GM18508 (cell line): ENCODE results near the gene UGT1A10.
"Not testable (repeated sequence)": the region's sequence is repeated elsewhere in the genome, so short reads cannot be mapped to it uniquely, and the experiment has no call there.

ENCODE experiments used
- ATAC-seq: cut with Tn5 transposase; IDR thresholded peaks from one replicate; pipeline ENCODE4 v1.9.1; 2021; ENCODE audit warnings: moderate number of reproducible peaks; ENCODE audit not compliant: insufficient read depth, unreplicated experiment

Gene UGT1A10

DNA sequence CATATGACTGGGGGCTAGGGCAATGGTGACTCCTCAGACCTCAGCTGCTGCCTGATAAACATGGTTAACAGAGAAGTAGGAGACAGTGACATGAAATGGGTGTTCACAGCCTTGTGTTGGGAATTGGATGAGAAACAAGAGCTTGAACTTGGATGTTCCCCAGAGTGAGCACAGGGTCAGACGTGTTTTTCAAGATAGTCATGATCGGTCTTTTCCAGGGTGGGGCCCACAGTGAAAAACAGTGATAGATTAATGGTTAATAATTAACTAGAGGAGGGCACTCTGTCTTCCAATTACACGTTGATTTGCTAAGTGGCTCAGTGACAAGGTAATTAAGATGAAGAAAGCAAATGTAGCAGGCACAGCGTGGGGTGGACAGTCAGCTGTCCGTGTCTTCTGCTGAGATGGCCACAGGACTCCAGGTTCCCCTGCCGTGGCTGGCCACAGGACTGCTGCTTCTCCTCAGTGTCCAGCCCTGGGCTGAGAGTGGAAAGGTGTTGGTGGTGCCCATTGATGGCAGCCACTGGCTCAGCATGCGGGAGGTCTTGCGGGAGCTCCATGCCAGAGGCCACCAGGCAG lies 92.6 kb downstream of the UGT1A10 start, which contains the start of gene UGT1A3:
Gene UGT1A3 (plus strand): TSS at position 320 of the 579 bp plus-strand sequence. CDS start 85 bp downstream, at position 405.
- no peak for ATAC-seq

DNA sequence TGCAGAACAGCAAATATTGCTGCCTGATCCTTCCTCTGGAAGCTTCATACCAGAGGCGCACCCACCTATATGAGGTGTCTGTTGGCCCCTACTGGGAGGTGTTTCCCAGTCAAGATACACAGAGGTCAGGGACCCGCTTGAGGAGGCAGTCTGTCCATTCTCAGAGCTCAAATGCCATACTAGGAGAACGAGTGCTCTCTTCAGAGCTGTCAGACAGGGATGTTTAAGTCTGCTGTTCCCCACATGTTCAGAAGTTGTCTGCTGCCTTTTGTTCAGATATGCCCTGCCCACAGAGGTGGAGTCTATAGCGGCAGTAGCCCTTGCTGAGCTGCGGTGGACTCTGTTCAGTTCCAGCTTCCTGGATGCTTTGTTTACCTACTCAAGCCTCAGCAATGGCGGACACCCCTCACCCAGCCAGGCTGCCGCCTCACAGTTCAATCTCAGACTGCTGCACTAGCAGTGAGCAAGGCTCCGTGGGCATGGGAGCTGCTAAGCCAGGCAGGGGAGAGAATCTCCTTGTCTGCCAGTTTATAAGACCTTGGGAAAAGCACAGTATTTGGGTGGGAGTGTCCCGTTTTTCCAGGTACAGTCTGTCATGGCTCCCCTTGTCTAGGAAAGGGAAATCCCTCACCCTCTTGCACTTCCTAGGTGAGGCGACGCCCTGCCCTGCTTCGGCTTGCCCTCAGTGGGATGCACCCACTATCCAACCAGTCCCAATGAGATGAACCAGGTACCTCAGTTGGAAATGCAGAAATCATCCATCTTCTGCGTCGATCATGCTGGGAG lies 100.8 kb downstream of the UGT1A10 start:
- not testable (repeated sequence) for ATAC-seq

DNA sequence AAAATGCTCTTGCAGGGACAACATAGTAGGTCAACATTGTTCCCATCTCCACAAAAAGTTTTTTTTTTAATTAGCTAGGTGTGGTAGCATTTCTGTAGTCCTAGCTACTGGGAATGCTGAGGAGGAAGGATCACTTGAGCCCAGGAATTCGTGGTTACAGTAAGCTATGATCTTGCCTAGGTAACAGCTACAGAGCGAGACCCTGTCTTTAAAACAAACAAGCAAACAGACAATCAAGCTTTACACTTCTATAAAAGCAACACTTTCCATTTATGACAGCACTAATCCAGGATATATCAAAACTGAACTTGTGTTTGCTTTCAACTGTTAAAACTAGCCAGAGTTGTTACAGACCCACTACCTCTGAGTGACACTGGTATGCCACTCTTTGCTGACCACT lies 104.6 kb downstream of the UGT1A10 start:
- no peak for ATAC-seq

DNA sequence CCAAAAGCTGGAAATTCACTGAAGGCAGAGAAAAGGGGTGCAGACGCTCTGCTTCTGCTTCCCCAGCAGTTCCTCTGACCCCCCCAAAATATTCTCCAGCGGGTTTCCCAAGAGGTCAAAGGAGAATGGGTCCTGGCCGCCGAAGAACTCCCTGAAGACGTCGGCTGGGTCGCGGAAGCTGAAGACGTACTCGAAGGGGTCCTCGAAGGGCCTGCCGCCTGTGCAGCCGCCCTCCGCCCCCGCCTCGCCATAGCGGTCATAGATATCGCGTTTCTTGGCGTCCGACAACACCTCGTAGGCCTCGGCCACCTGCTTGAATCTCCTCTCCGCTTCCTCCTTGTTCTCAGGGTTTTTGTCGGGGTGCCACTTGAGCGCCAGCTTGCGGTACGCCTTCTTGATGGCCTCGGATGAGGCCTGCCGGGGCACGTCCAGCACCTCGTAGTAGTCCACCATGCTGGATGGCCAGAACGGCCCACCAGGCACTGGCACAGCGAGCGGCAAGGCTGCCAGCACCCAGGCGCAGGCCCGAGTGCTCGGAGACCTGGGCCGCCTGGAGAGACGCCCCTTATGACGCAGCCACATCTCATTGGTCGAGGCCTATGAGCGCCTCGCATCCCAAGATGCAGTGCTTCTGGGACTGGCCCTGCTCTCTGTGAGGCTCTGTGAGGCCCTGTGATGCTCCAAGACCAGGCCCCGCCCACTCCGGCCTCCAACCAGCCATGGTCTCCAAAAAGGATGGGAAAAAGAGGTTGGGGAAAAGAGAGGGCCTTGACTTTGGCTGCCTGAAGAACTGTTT lies 107.4 kb downstream of the UGT1A10 start:
- no peak for ATAC-seq

DNA sequence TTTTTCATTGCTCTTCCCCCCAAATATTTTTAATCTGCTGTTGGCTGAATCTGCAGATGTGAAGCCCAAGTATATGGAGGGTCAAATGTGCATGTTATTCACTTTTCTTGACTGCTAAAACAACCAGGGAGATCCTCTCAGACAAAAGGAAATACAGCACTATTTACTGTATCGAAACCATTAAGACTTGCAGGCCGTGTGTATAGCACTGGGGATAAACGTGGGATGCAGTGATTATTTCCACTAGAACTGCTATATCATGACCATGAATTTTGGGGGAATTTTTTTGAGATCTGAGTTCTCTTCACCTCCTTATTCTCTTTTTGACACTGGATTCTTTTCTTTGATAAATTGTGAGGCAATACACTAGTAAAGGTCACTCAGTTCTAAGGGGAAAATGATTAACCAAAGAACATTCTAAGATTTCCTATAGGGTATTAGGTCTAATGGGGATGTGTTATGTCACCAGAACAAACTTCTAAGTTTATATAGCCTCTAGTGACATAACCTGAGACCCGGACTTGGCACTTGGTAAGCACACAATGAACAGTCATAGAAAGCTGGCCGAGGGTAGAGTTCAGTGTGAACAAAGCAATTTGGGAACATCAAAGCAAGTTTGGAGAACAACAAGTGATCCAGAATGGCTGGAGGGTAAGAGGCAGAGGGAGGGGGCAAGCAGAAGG lies 109.0 kb downstream of the UGT1A10 start:
- no peak for ATAC-seq

DNA sequence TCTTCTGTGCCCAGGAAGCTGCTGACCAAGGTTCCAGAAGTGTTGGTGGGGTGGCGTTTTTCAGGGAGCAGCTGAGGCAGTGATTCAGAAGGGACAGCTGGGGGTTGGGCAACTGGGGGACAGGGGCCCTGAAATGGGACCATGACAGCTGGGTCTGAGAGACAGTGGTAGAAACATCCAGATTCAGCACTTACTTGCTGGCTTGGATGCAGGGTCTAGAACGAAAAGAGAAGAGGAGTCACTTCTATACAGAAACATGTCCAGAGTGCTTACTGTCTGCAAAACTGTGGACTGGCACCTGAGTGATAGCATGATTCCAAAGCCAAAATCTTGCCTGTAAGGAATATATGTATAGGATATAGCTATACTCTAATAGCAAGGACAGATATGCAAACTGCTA lies 109.6 kb downstream of the UGT1A10 start:
- not testable (repeated sequence) for ATAC-seq

DNA sequence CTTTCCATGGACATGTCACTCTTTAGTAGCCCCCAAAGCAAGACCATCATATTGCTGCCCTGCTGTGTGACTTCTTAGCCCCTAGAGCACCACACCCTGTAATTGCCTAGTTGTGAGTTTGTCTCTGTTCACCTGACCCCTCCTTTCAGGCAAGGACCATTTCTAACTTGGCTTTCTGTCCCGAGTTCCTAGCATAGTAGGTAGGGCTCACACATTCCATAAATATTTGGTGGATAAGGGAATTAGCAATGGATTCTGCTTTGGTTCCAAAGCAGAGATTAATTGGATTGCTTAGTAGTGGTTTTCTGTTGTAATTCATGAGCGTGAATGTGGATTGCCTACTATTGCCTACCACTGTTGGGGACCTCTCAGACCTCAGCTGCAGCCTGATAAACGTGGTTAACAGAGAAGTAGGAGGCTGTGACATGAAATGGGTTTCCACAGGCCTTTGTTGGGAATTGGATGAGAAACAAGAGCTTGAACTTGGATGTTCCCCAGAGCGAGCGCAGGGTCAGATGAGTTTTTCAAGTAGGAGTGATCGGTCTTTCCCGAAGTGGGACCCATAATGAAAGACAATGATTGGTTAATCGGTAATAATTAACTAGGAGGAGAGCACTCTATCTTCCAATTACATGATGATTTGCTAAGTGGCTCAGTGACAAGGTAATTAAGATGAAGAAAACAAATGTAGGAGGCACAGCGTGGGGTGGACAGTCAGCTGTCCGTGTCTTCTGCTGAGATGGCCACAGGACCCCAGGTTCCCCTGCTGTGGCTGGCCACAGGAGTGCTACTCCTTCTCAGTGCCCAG lies 110.4 kb downstream of the UGT1A10 start:
- no peak for ATAC-seq

DNA sequence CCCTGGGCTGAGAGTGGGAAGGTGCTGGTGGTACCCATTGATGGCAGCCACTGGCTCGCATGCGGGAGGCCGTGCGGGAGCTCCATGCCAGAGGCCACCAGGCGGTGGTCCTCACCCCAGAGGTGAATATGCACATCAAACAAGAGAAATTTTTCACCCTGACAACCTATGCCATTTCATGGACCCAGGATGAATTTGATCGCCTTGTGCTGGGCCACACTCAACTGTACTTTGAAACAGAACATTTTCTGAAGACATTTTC lies 111.0 kb downstream of the UGT1A10 start:
- no peak for ATAC-seq

DNA sequence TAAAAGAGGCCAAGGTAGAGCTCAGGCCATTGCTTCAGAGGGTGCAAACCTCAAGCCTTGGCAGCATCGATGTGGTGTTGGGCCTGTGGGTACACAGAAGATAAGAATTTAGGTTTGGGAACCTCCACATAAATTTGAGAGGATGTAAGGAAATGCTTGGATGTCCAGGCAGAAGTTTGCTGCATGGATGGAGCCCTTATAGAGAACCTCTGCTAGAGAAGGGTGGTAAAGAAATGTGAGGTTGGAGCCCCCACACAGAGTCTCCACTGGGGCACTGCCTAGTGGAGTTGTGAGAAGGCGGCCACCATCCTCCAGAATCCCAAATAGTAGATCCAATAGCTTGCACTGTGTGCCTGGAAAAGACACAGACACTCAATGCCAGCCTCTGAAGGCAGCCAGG lies 114.4 kb downstream of the UGT1A10 start:
- ATAC-seq, result not testable (repeated sequence)

DNA sequence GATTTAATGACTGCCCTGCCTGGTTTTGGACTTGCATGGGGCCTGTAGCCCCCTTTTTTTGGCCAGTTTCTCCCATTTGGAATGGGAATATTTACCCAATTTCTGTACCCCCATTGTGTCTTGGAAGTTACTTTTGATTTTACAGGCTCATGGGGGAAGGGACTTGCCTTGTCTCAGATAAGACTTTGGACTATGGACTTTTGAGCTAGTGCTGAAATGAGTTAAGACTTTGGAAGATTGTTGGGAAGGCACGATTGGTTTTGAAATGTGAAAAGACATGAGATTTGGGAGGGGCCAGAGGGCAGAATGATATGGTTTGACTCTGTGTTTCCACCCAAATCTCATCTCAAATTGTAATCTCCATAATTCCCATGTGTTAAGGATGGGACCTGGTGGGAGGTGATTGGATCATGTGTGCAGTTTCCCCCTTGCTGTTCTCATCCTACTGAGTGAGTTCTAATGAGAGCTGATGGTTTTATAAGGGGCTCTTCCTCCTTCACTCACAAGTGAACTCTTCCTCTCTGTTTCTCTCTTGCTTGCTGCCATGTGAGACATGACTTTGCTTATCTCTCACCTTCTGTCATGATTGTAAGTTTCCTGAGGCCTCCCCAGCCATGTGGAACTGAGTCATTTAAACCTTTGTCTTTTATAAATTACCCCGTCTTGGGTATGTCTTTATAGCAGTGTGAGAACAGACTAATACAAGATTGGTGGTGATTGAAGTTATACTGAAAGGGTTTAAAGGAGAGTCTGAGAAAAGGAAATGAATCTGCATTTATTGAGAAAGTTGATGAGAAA lies 115.2 kb downstream of the UGT1A10 start:
- ATAC-seq, result not testable (repeated sequence)

DNA sequence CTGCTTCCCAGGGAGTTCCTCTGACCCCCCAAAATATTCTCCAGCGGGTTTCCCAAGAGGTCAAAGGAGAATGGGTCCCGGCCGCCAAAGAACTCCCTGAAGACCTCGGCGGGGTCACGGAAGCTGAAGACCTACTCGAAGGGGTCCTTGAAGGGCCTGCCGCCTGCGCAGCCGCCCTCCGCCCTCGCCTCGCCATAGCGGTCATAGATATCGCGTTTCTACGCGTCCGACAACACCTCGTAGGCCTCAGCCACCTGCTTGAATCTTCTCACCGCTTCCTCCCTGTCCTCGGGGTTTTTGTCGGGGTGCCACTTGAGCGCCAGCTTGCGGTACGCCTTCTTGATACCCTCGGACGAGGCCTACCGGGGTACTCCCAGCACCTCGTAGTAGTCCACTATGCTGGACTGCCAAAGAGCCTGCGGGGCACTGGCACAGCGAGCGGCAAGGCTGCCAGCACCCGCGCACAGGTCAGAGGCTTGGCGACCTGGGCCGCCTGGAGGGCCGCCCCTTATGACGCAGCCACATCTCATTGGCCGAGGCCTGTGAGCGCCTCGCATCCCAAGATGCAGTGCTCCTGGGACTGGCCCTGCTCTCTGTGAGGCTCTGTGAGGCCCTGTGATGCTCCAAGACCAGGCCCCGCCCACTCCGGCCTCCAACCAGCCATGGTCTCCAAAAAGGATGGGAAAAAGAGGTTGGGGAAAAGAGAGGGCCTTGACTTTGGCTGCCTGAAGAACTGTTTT lies 118.8 kb downstream of the UGT1A10 start:
- ATAC-seq, result no peak

DNA sequence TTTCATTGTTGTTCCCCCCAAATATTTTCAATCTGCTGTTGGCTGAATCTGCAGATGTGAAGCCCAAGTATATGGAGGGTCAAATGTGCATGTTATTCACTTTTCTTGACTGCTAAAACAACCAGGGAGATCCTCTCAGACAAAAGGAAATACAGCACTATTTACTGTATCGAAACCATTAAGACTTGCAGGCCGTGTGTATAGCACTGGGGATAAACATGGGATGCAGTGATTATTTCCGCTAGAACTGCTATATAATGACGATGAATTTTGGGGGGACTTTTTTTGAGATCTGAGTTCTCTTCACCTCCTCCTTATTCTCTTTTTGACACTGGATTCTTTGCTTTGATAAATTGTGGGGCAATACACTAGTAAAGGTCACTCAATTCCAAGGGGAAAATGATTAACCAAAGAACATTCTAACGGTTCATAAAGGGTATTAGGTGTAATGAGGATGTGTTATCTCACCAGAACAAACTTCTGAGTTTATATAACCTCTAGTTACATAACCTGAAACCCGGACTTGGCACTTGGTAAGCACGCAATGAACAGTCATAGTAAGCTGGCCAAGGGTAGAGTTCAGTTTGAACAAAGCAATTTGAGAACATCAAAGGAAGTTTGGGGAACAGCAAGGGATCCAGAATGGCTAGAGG lies 120.3 kb downstream of the UGT1A10 start:
- no peak for ATAC-seq

DNA sequence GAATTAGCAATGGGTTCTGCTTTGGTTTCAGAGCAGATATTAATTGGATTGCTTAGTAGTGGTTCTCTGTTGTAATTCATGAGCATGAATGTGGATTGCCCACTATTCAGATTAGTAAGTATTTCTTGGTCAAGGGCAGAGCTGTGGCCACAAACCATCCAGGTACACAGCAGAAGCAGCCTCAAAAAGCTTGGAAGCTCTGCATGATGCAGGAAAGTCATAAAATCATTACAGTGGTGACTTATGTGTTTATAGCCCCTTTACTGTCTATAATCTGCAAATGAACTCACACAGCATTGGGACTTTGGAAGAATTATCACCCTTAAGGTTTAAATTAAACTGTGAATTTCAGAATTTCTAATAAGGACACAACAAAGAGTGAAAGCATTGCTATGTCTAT lies 121.9 kb downstream of the UGT1A10 start:
- no peak for ATAC-seq

DNA sequence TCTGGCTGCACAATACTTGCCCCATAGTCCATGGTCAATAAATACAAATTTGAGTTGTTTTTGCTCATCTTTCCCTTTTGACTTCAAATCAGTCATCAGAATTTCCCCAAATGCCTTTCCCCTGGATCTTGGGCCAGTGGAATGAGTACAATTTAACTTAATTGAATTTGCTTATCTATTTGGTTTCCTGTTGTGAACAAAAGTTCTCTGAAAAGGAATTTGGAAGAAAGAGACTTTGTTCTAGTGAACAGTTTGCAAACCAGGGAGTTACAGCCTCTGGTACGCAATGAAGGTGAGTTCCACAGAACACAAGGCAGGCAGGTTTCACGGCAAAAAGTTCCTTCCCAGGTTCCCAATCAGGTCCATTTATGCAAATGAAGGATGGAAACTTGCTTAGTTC lies 122.6 kb downstream of the UGT1A10 start:
- ATAC-seq, result no peak

DNA sequence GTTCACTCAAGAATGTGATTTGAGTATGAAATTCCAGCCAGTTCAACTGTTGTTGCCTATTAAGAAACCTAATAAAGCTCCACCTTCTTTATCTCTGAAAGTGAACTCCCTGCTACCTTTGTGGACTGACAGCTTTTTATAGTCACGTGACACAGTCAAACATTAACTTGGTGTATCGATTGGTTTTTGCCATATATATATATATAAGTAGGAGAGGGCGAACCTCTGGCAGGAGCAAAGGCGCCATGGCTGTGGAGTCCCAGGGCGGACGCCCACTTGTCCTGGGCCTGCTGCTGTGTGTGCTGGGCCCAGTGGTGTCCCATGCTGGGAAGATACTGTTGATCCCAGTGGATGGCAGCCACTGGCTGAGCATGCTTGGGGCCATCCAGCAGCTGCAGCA lies 123.8 kb downstream of the UGT1A10 start, which contains the start of gene UGT1A1:
Gene UGT1A1 (plus strand): TSS at position 228 of the 400 bp plus-strand sequence. CDS start 18 bp downstream, at position 246.
- ATAC-seq, result no peak

DNA sequence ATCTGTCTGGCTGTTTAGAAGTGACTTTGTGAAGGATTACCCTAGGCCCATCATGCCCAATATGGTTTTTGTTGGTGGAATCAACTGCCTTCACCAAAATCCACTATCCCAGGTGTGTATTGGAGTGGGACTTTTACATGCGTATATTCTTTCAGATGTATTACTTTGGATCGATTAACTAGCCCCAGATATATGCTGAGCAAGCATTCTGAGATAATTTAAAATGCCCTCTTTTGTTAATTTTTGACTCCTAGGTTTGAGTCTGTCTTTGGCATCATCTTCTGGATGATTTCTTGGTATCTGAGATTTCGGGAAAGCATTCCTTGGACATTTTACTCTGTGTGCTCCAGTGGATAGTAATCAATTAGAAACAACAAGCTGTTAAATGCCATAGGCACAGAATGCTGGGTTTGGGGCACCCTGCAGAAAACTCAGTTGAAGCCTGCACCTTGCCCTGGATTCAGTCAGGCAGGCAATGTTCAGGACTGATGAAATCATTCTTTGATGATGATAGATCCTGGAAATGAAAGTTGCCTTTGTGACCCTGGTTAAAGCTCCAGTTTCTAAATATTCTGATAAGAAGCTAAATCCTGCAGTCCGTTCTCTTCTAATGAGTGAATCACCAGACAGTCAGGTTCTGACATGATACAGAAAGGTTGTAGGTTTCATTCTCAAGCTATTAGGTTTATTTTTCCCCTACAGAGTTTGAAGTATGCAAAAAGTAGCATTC lies 125.0 kb downstream of the UGT1A10 start:
- ATAC-seq, result no peak

DNA sequence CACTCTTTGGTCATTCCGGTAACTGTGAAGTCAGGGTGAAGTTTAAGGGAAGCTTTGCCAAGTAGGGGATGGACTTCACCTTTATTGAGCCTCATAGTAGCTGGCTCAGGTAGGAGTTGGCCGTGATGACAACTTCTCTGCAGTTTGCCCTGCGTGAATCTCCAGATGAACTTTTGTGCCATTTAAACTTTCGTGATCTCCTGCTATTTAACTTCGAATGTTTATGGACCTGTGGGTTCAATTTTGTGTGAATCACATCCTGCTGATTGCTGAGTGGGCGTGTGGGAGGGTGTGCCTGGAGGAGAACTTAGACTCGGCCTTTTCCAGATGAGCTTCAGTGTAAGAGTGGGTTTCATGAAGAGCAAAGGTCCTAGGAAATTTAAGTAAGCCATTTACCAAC lies 128.0 kb downstream of the UGT1A10 start:
- no peak for ATAC-seq
